DOHH2 (cell line): ENCODE results near the gene NRSN2.

Source experiments
- H3F3A ChIP-seq: fragments of 200-600 bp; sonication (generic), shearing (Covaris generic); 2 replicates; pipeline ENCODE4 v1.6.0; 2016; ENCODE audit warnings: antibody characterized with exemption, mild to moderate bottlenecking; ENCODE audit not compliant: control insufficient read depth, insufficient read depth
- H3K27ac ChIP-seq: fragments of 200-600 bp; sonication (generic); 2 replicates; pipeline ENCODE4 v1.5.1; 2014; ENCODE audit warnings: low read depth, mild to moderate bottlenecking, low read length, moderate library complexity
- H3K27me3 ChIP-seq: fragments of 200-600 bp; sonication (generic); 2 replicates; pipeline ENCODE4 v1.6.1; 2014; ENCODE audit warnings: mild to moderate bottlenecking, low read length, mixed read lengths; ENCODE audit not compliant: control insufficient read depth
- H3K36me3 ChIP-seq: fragments of 200-600 bp; sonication (generic); 2 replicates; pipeline ENCODE4 v1.6.1; 2014; ENCODE audit warnings: mild to moderate bottlenecking, low read length, moderate library complexity, mixed read lengths; ENCODE audit not compliant: control insufficient read depth
- H3K4me1 ChIP-seq: fragments of 200-600 bp; sonication (generic); 2 replicates; pipeline ENCODE4 v1.6.1; 2014; ENCODE audit warnings: mild to moderate bottlenecking, low read length, mixed read lengths; ENCODE audit not compliant: control insufficient read depth
- H3K4me2 ChIP-seq: fragments of 200-600 bp; sonication (generic); 2 replicates; pipeline ENCODE4 v1.6.0; 2014; ENCODE audit warnings: mild to moderate bottlenecking, low read length, moderate library complexity
- H3K4me3 ChIP-seq: fragments of 200-600 bp; sonication (generic); 2 replicates; pipeline ENCODE4 v1.5.1; 2014; ENCODE audit warnings: mild to moderate bottlenecking, low read length, mixed read lengths
- H3K79me2 ChIP-seq: fragments of 200-600 bp; sonication (generic); 2 replicates; pipeline ENCODE4 v1.6.1; 2014; ENCODE audit warnings: mild to moderate bottlenecking, low read length, mixed read lengths; ENCODE audit not compliant: control insufficient read depth
- H3K9me2 ChIP-seq: fragments of 200-600 bp; sonication (generic); replicated peaks from 2 replicates; pipeline ENCODE4 v1.6.1; 2014; ENCODE audit warnings: mild to moderate bottlenecking, low read length, mixed read lengths; ENCODE audit not compliant: control insufficient read depth
- H3K9me3 ChIP-seq: fragments of 200-600 bp; sonication (generic); 2 replicates; pipeline ENCODE4 v1.6.1; 2014; ENCODE audit warnings: antibody characterized with exemption, low read length, mixed read lengths; ENCODE audit not compliant: control insufficient read depth, insufficient read depth
- H4K20me1 ChIP-seq: fragments of 200-600 bp; sonication (generic); 2 replicates; pipeline ENCODE4 v1.6.0; 2014; ENCODE audit warnings: low read depth, mild to moderate bottlenecking, antibody characterized with exemption, low read length, moderate library complexity; ENCODE audit not compliant: control insufficient read depth, insufficient read depth
- CTCF ChIP-seq: fragments of 200-600 bp; sonication (generic); IDR thresholded peaks from one replicate; pipeline ENCODE4 v1.5.1; 2014; ENCODE audit warnings: antibody characterized with exemption, mild to moderate bottlenecking, low read depth, low read length; ENCODE audit not compliant: poor library complexity, severe bottlenecking
- EZH2phosphoT487 ChIP-seq: fragments of 200-600 bp; sonication (generic); IDR thresholded peaks from 2 replicates; pipeline ENCODE4 v1.6.1; 2017; ENCODE audit warnings: borderline replicate concordance, mild to moderate bottlenecking, antibody characterized with exemption, low read length, moderate library complexity, mixed read lengths

The NRSN2 gene

GRCh38 chr20:311609-312008 is 35.3 kb upstream of the NRSN2 start:
- Histone ChIP-seq H3K9me3 (no peaks in the 10 kb centered on the region), H3K27me3 (no peaks in the 10 kb centered on the region), H3F3A (no peaks in the 10 kb centered on the region), H4K20me1 (no peaks in the 10 kb centered on the region), H3K4me2 (no peak overlapping the region), H3K4me3 (no peak overlapping the region), H3K79me2 (no peaks in the 10 kb centered on the region), H3K27ac (no peak overlapping the region), H3K36me3 (no peaks in the 10 kb centered on the region), H3K9me2 (no peaks in the 10 kb centered on the region), H3K4me1 (peaks cover 20% of the 10 kb centered on the region)
- TF ChIP-seq CTCF, result no peak
- TF ChIP-seq EZH2phosphoT487, result no peak

- Histone ChIP-seq H3K4me3 (no peak overlapping the region), H3K79me2 (no peaks in the 10 kb centered on the region), H3K27me3 (no peaks in the 10 kb centered on the region), H3K4me2 (no peak overlapping the region), H3K4me1 (peaks cover 20% of the 10 kb centered on the region), H3K27ac (no peak overlapping the region), H3F3A (no peaks in the 10 kb centered on the region), H4K20me1 (no peaks in the 10 kb centered on the region), H3K9me3 (no peaks in the 10 kb centered on the region), H3K36me3 (no peaks in the 10 kb centered on the region), H3K9me2 (no peaks in the 10 kb centered on the region)
- no peak for TF ChIP-seq CTCF
- TF ChIP-seq EZH2phosphoT487, result no peak
Observed at GRCh38 chr20:312067-312466, 34.8 kb upstream of the NRSN2 start.

- Histone ChIP-seq H3F3A (no peaks in the 10 kb centered on the region), H3K9me2 (no peaks in the 10 kb centered on the region), H4K20me1 (no peaks in the 10 kb centered on the region), H3K9me3 (no peaks in the 10 kb centered on the region), H3K36me3 (no peaks in the 10 kb centered on the region), H3K27ac (no peak overlapping the region), H3K4me2 (no peak overlapping the region), H3K4me1 (peaks cover 20% of the 10 kb centered on the region), H3K4me3 (no peak overlapping the region), H3K27me3 (no peaks in the 10 kb centered on the region), H3K79me2 (no peaks in the 10 kb centered on the region)
- TF ChIP-seq CTCF (no peak), EZH2phosphoT487 (no peak)
Observed at GRCh38 chr20:312866-313265, 34.0 kb upstream of the NRSN2 start.

GRCh38 chr20:313402-313801 is 33.5 kb upstream of the NRSN2 start:
- Histone ChIP-seq H3K27ac (no peak overlapping the region), H4K20me1 (no peaks in the 10 kb centered on the region), H3K27me3 (no peaks in the 10 kb centered on the region), H3F3A (no peaks in the 10 kb centered on the region), H3K36me3 (no peaks in the 10 kb centered on the region), H3K79me2 (no peaks in the 10 kb centered on the region), H3K9me2 (no peaks in the 10 kb centered on the region), H3K4me2 (0 out of 2 replicates have a peak overlapping the region, but pooled peaks have one; percentile 40), H3K4me1 (peaks cover 20% of the 10 kb centered on the region), H3K4me3 (no peak overlapping the region), H3K9me3 (no peaks in the 10 kb centered on the region)
- no peak for TF ChIP-seq CTCF
- no peak for TF ChIP-seq EZH2phosphoT487
